CD4-positive, alpha-beta T cell treated with Interleukin-4 for 1 hour (primary cell): ENCODE results near the gene PRDM5.
"Not testable (repeated sequence)": the region's sequence is repeated elsewhere in the genome, so short reads cannot be mapped to it uniquely, and the experiment has no call there.

Experiments used
- DNase-seq, 2 donors: peaks; one replicate each; pipeline ENCODE4 v3.0.0-alpha.2; 2020 to 2022

Gene PRDM5

GRCh38 chr4:120691106-120691505, 231.4 kb downstream of the PRDM5 start:
- DNase-seq: no peak

GRCh38 chr4:120688791-120689190, 233.7 kb downstream of the PRDM5 start:
- no peak for DNase-seq

GRCh38 chr4:120685756-120686278, 236.7 kb downstream of the PRDM5 start:
- no peak for DNase-seq

DNA sequence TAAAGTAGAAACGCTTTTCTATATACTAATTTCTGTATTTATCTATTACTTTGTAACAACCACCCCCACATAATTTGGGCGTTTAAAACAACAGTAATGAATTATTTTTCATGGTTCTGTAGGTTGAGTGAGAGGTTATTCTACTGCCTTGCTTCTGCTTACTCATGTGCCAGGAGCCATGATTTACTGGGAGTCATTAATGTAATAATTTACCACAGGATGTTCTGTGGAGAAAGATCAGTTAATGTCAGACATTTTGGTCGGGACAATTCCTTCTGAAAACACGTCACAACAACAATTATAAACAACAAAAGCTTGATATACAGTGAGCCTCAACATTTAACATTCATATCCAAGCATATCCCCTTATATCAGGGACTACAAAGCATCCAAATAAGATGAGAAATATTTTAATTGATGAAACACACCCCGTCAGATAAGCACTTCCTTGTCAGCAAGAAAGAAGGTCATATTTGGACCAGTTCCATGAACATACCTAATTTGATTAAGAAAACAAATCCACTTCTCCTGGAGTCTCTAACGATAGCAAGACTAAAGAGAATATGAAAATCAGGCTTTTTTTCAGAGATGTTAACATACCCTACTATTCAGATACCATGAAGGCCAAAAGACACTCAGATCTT, 238.5 kb downstream of the PRDM5 start:
- no peak for DNase-seq

- no peak for DNase-seq
Measured at GRCh38 chr4:120682981-120683380, 239.5 kb downstream of the PRDM5 start.

DNA sequence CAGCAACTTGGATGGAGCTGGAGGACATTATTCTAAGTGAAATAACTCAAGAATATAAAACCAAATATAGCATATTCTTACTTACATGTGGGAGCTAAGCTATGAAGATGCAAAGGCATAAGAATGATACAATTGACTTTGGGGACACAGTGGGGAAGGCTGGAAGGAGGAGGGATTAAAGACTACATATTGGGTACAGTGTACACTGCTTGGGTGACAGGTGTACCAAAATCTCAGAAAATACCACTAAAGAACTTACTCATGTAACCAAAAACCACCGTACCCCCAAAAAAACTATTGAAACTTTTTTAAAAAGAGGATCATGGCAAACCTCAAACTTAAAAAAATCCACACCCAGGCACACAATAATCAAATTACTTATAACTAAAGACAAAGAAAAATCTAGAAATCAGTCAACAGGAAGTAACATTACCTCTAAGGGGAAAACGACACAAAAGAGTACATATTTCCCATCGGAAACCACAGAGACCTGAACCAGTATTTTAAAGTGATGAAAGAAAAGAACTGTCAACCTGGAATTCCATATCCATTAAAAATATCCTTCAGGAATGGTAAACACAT, 241.8 kb downstream of the PRDM5 start:
- DNase-seq: no peak

- no peak for DNase-seq
Measured at GRCh38 chr4:120673696-120674095, 248.8 kb downstream of the PRDM5 start.

GRCh38 chr4:120672558-120673147, 249.9 kb downstream of the PRDM5 start:
- DNase-seq: no peak

DNA sequence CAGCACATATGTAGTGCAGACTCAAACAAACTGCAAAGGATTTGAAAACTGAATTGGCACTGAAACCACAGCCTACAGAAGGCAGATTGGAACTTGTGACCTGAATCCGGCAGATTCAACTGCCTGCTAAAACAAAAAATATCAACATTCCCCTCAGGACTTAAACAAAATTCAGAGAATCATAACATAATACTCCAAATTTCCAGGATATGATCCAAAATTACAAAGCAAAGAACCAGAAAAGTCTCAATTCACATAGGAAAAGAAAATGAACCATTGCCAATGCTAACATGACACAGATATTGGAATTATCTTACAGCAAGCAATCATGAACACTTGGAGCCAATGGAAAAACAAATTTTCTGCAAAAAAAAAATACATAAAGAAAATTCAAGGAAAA, 250.4 kb downstream of the PRDM5 start:
- DNase-seq: no peak

GRCh38 chr4:120671538-120671937, 251.0 kb downstream of the PRDM5 start:
- DNase-seq: no peak

DNA sequence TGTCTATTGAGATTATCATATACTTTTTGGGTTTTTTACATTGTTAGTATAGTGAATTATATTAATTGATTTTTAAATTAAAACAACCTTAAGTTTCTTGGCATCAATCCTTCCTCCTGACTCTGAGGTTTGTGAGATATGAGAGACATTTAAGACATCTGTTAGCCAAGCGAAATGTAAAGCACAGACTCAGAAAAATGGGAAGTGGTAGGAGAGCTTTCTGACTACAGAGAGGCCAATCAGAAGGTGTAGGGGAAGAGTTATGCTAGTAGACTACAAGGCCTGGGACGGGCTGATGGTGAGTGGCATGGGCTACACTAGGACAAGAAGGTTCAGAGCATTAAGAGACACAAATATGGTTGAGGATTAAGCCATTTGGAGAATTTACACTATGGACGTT, 255.4 kb downstream of the PRDM5 start:
- DNase-seq: no peak

DNA sequence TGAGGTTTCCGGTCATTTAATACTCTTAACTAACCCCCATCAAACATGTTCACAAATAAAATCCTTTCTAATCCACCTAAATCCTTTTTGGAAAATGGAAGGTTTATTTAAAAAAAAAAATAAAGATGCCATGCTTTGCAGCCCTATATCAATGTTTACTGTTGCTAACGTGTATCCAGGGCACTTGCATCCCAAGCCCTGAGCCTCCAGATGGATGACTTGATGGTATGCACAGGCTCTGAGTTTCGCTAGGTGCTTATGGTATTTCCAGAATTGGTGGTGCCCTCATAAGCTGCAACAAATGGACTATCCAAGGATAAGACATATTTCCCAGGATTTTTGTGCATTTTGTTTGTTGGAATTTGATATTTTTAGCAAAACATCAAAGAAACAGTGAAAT, 257.7 kb downstream of the PRDM5 start:
- no peak for DNase-seq

DNA sequence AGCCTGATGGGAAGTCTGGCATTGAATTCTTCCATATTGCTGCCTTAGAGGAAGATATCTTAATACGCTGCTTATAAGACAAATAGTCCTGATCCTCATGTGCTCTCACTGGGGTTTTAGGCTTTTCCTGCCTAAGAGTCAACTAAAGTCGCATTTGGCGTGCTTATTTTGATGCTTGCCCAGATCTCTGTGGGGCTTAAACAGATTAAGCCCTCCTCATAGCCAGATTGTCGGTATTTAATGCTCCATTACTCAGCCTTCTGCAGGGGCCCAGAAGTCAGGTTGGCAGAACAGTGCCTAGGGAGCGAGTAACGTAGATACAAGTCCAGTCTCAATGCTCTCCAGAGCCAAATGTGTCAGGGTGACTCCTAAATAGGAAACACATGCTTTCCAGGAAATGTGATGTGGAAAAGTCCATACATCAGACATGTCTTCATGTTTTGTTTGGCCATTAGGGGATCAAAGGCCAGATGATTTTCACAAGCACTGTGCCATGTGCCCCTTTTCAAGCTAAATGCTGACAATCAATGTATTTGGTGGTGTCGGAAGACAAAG, 262.8 kb downstream of the PRDM5 start:
- no peak for DNase-seq

- DNase-seq: no peak
Measured at GRCh38 chr4:120658772-120659171, 263.8 kb downstream of the PRDM5 start.

GRCh38 chr4:120653804-120654573, 268.5 kb downstream of the PRDM5 start:
- DNase-seq: no peak

DNA sequence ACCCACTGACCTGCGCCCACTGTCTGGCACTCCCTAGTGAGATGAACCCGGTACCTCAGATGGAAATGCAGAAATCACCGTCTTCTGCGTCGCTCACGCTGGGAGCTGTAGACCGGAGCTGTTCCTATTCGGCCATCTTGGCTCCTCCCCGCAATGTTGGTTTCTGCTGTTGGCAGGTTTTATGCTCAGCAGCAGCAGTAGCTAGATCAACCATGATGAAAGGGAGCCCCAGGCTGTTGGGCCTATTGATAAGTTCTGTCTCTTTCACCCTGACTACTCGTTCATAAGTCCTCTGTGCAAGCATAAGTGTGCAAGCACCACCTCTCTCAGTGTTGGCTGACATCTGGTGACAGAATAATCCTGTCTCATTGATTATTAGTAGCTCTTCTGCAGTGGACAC, 274.2 kb downstream of the PRDM5 start:
- not testable (repeated sequence) for DNase-seq
